Osteoblast (primary cell): Measurements from ENCODE around the gene TMEM52. TPM values are rescaled to one million over a fixed set of nuclear protein-coding genes. Genes with fewer than 3 reads are reported as not detected.
A peak's percentile ranks its signal among the peaks of the same experiment; 100 is the strongest.

ENCODE experiments used
- DNase-seq: peaks from one replicate; pipeline ENCODE4 v3.0.0; 2011; ENCODE audit warnings: low spot score, mixed read lengths; ENCODE audit not compliant: insufficient read length; ENCODE audit errors: missing footprints
- H2AFZ ChIP-seq: 2 replicates; pipeline ENCODE4 v1.6.0; 2011; ENCODE audit warnings: mild to moderate bottlenecking, low read length
- H3K27ac ChIP-seq: 2 replicates; pipeline ENCODE4 v1.5.1; 2011; ENCODE audit warnings: mild to moderate bottlenecking, low read depth, low read length, moderate library complexity
- H3K27me3 ChIP-seq: 2 replicates; pipeline ENCODE4 v1.6.0; 2012; ENCODE audit warnings: mild to moderate bottlenecking, control low read depth, inconsistent platforms, low read length, moderate library complexity; ENCODE audit not compliant: insufficient read depth
- H3K36me3 ChIP-seq: 2 replicates; pipeline ENCODE4 v1.5.1; 2011; ENCODE audit warnings: mild to moderate bottlenecking, low read length, control low read depth, moderate library complexity; ENCODE audit not compliant: insufficient read depth
- H3K4me1 ChIP-seq: 2 replicates; pipeline ENCODE4 v1.5.1; 2011; ENCODE audit warnings: mild to moderate bottlenecking, low read length, control low read depth, moderate library complexity; ENCODE audit not compliant: insufficient read depth
- H3K4me2 ChIP-seq: 2 replicates; pipeline ENCODE4 v1.6.0; 2011; ENCODE audit warnings: mild to moderate bottlenecking, low read length; ENCODE audit not compliant: insufficient read depth
- H3K4me3 ChIP-seq: fragments of 200-600 bp; sonication (generic); 3 replicates; pipeline ENCODE4 v1.5.1; 2012; ENCODE audit warnings: mild to moderate bottlenecking, low read length, inconsistent platforms; ENCODE audit not compliant: insufficient read depth
- H3K79me2 ChIP-seq: 2 replicates; pipeline ENCODE4 v1.6.0; 2012; ENCODE audit warnings: mild to moderate bottlenecking, low read length, control low read depth, inconsistent platforms; ENCODE audit not compliant: insufficient read depth
- H3K9me3 ChIP-seq: 2 replicates; pipeline ENCODE4 v1.5.1; 2011; ENCODE audit warnings: low read depth, low read length, control low read depth
- H4K20me1 ChIP-seq: 2 replicates; pipeline ENCODE4 v1.6.0; 2012; ENCODE audit warnings: mild to moderate bottlenecking, low read length, control low read depth; ENCODE audit not compliant: insufficient read depth
- total RNA-seq: library from RNA; depleted of rRNA; stranded (reverse); fragments of >200 nt; gene quantifications from 2 replicates; pipeline ENCODE4 v1.2.3, GENCODE V29; 2012
- TF ChIP-seq, protein P1 (sequence below): IDR thresholded peaks from 2 replicates; pipeline ENCODE4 v1.5.1; 2011; ENCODE audit warnings: mild to moderate bottlenecking, low read depth, low read length, moderate library complexity; ENCODE audit errors: extremely low read depth

Gene TMEM52
- total RNA-seq, 1 donor, result not detected

DNA sequence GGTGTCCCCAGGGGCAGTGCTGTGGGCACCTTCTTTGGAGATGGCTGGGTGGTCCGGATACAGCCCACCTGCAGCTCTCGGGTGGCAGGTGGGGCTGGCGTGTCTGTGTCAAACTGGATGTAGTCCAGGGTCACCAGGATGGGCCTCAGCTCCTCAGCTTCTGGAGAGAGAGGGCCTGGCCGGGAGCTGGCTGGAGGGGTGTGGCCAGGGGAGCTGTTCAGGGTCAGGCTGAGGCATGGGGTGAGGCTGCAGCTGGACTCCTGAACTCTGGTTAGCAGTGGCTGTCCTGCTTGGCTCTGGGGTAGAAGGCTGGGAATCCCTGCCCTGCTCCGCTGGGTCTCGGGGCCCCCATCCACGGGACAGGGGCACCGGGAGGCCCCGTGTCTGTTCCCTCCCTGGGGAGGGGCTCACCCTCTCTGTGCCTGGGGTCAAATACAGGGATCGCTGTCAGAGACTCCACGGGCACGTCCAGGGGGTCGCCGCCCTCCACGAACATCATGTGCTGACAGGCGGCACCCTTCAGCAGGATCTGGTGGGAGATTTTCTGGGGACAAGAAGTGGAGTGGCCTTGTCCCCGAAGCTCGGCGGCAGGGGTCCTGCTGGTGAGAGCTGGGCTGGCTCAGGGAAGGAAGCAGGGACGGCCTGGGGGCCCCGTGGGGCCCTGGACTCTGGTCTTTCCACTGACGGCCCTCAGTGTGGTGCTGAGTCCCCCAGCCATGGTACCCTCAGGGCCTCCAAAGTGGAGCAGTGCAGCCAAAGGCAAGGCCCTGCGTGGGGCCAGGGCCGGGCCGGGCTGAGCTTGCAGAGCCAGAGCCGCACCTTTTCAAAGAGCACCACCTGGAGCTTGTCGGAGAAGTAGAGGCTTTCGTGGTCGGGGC is 4.1 kb upstream of the TMEM52 start:
- H4K20me1 ChIP-seq, result no peaks in the 10 kb centered on the region
- no peaks in the 10 kb centered on the region for H3K9me3 ChIP-seq
- no peaks in the 10 kb centered on the region for H3K79me2 ChIP-seq
- peaks cover 3% of the 10 kb centered on the region for H3K27me3 ChIP-seq
- TF ChIP-seq, protein P1, sequence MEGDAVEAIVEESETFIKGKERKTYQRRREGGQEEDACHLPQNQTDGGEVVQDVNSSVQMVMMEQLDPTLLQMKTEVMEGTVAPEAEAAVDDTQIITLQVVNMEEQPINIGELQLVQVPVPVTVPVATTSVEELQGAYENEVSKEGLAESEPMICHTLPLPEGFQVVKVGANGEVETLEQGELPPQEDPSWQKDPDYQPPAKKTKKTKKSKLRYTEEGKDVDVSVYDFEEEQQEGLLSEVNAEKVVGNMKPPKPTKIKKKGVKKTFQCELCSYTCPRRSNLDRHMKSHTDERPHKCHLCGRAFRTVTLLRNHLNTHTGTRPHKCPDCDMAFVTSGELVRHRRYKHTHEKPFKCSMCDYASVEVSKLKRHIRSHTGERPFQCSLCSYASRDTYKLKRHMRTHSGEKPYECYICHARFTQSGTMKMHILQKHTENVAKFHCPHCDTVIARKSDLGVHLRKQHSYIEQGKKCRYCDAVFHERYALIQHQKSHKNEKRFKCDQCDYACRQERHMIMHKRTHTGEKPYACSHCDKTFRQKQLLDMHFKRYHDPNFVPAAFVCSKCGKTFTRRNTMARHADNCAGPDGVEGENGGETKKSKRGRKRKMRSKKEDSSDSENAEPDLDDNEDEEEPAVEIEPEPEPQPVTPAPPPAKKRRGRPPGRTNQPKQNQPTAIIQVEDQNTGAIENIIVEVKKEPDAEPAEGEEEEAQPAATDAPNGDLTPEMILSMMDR, result no peak
- peak; percentile 92 for DNase-seq
- H3K27ac ChIP-seq, result no peak overlapping the region
- H3K4me2 ChIP-seq, result no peak overlapping the region
- peaks cover 6% of the 10 kb centered on the region for H3K4me1 ChIP-seq
- no peak overlapping the region for H3K4me3 ChIP-seq
- no peaks in the 10 kb centered on the region for H3K36me3 ChIP-seq
- no peak overlapping the region for H2AFZ ChIP-seq

DNA sequence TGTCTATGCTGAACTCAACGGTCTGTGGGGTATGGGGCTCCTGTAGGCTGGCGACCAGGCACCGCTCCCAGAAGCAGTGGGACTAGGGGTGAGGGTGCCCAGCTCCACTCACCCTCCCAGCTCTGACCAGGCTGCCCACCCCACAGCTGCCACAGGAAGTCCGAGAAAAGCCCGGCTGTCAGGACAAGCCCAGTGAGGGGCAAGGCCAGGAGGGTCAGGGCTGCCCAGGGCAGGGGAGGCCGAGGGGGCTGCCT is 3.5 kb upstream of the TMEM52 start:
- TF ChIP-seq, protein P1, result no peak
- H3K27me3 ChIP-seq, result peaks cover 9% of the 10 kb centered on the region
- no peaks in the 10 kb centered on the region for H4K20me1 ChIP-seq
- H3K36me3 ChIP-seq, result no peaks in the 10 kb centered on the region
- no peak for DNase-seq
- H3K9me3 ChIP-seq, result no peaks in the 10 kb centered on the region
- no peaks in the 10 kb centered on the region for H3K79me2 ChIP-seq
- H3K4me1 ChIP-seq, result peaks cover 6% of the 10 kb centered on the region
- no peak overlapping the region for H3K4me2 ChIP-seq
- no peak overlapping the region for H3K4me3 ChIP-seq
- no peak overlapping the region for H2AFZ ChIP-seq
- no peak overlapping the region for H3K27ac ChIP-seq

DNA sequence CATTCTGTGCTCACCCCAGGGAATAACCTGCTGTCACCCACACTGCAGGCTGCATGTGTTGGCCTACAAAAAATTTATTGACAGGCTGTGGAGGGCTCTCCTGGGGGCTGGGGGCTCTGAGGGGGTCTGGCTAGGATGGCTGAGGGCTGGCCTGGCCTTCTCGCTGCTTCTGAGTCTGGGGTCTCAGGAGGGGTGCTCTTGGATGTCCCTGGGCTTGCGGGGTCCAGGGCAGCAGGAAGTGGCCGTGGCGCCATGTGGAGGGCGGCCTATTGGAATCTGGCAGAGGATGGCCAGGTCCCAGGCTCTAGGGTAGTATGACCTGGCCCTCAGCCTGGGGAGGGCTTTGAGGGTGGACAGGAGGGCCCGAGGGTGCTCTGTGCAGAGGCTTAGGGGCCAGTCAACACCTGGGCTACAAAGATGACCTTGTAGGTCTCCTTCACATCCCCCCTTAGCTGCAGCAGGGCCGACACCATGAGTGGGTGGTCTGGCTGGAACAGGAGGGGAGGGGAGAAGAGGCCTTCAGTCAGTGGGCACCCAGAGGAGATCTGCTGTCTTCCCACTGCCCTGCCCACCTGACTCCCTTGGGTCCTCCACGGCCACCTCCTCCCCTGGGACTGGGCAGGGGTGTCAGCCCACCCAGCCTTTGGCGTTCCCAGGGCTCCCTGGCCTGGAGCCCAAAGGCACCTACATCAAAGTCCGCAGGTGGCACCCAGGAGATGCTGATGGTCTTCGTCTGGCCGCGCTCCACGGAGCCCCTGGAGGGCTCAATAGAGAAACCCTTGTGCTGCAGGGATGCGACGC is 3.0 kb upstream of the TMEM52 start:
- no peaks in the 10 kb centered on the region for H3K79me2 ChIP-seq
- peak; percentile 89 for DNase-seq
- TF ChIP-seq, protein P1, result no peak
- no peaks in the 10 kb centered on the region for H3K36me3 ChIP-seq
- no peak overlapping the region for H3K27ac ChIP-seq
- H3K4me1 ChIP-seq, result peaks cover 6% of the 10 kb centered on the region
- H2AFZ ChIP-seq, result no peak overlapping the region
- no peaks in the 10 kb centered on the region for H3K9me3 ChIP-seq
- peaks cover 9% of the 10 kb centered on the region for H3K27me3 ChIP-seq
- H3K4me2 ChIP-seq, result no peak overlapping the region
- H4K20me1 ChIP-seq, result no peaks in the 10 kb centered on the region
- no peak overlapping the region for H3K4me3 ChIP-seq

DNA sequence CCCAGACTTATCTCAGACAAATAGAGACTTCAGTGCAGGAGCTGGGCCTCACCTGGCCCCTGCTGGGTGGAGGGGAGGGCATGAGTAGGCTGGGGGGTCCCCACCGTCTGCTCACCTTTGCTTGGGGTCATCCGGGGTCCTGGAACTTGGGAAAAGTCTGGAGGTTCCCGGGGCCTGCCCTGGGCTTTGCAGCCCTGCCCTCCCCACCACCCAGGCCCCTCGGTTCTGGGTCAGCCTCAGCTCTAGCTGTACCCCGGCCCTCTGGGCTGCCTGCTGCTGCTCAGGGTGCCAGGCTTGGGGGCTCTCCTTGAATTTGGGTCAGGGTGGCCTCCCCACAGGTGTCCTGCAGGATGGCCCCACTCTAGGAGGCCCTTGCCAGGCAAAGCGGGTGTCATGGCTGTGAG is 2.4 kb upstream of the TMEM52 start:
- DNase-seq, result no peak
- TF ChIP-seq, protein P1, result no peak
- Histone ChIP-seq H3K4me1 (peaks cover 6% of the 10 kb centered on the region), H3K4me3 (no peak overlapping the region), H2AFZ (no peak overlapping the region), H3K79me2 (no peaks in the 10 kb centered on the region), H3K4me2 (no peak overlapping the region), H3K36me3 (no peaks in the 10 kb centered on the region), H3K27ac (no peak overlapping the region), H4K20me1 (no peaks in the 10 kb centered on the region), H3K9me3 (no peaks in the 10 kb centered on the region), H3K27me3 (peaks cover 9% of the 10 kb centered on the region)
